HCT116 (cell line): Measurements from ENCODE around the gene GATA3. TPM values are rescaled to one million over a fixed set of nuclear protein-coding genes. Genes with fewer than 3 reads are reported as not detected.

ENCODE experiments used
- ATAC-seq: fragments of 200-7000 bp; cut with Tn5 transposase; 2 replicates; pipeline ENCODE4 v1.9.1; 2020; ENCODE audit warnings: mild to moderate bottlenecking, moderate library complexity
- BruUV-seq: library from RNA; stranded (reverse); fragments of 400-500 nt; replicated peaks from 2 replicates; lab custom pipeline; 2021; lab: Mats Ljungman, UMichigan
- CTCF ChIA-PET: fragments of 300-600 bp; sonication (Branson Sonifier 250); formaldehyde crosslinking; loops from one replicate; lab custom pipeline; 2021; ENCODE audit warnings: antibody characterized with exemption; lab: Charles Lee
- POLR2A ChIA-PET: fragments of 300-600, 350-600 bp; sonication (Branson Sonifier 250); formaldehyde crosslinking; loops from one replicate; lab custom pipeline; 2021; ENCODE audit warnings: antibody characterized with exemption; lab: Charles Lee
- RAD21 ChIA-PET, 2 experiments: fragments of 300-600 bp; sonication (Branson Sonifier 250); formaldehyde crosslinking; loops; one replicate each; lab custom pipeline; 2023; ENCODE audit warnings: low total read pairs in 2 of 2; ENCODE audit not compliant: uncharacterized antibody in 2 of 2, unreplicated experiment in 2 of 2, low non-redundant PET in 1 of 2; lab: Charles Lee
- DNase-seq: peaks from one replicate; pipeline ENCODE4 v3.0.0-alpha.2; 2010; ENCODE audit warnings: low read depth, low spot score
- H2AFZ ChIP-seq: fragments of 200-600 bp; shearing (Covaris generic), sonication (generic); 2 replicates; pipeline ENCODE4 v1.6.1; 2017; ENCODE audit warnings: low read depth, mixed run types, mixed read lengths, antibody characterized with exemption, low read length; ENCODE audit not compliant: poor library complexity, severe bottlenecking
- H3K27ac ChIP-seq: 2 replicates; pipeline ENCODE4 v1.5.1; 2012; ENCODE audit warnings: low read depth, low read length
- H3K27me3 ChIP-seq: fragments of 200-600 bp; sonication (generic); 2 replicates; pipeline ENCODE4 v1.6.1; 2016; ENCODE audit warnings: mixed run types, low read length, mixed read lengths; ENCODE audit not compliant: insufficient read depth
- H3K36me3 ChIP-seq, 2 experiments: fragments of 200-500 bp in 1 of 2; fragments of 200-600 bp in 1 of 2; sonication (Bioruptor generic) in 1 of 2; sonication (generic) in 1 of 2; 2 replicates each; pipeline versions ENCODE4 v1.5.1 to v1.6.1; 2014 to 2016; ENCODE audit warnings: low read length in 2 of 2, inconsistent platforms in 1 of 2, mixed read lengths in 1 of 2, mixed run types in 1 of 2; ENCODE audit not compliant: insufficient read depth in 2 of 2, control insufficient read depth in 1 of 2
- H3K4me1 ChIP-seq, 2 experiments: fragments of 200-600 bp in 1 of 2; sonication (generic) in 1 of 2; 2 replicates each; pipeline versions ENCODE4 v1.5.1 to v1.6.1; 2012 to 2017; ENCODE audit warnings: low read length in 2 of 2, inconsistent platforms in 1 of 2, mild to moderate bottlenecking in 1 of 2, mixed read lengths in 1 of 2, mixed run types in 1 of 2, moderate library complexity in 1 of 2; ENCODE audit not compliant: insufficient read depth in 2 of 2, control insufficient read depth in 1 of 2
- H3K4me2 ChIP-seq: fragments of 200-600 bp; sonication (generic); 2 replicates; pipeline ENCODE4 v1.6.1; 2017; ENCODE audit warnings: mixed run types, low read length, mixed read lengths
- H3K4me3 ChIP-seq, 2 experiments: fragments of 200-600 bp in 1 of 2; sonication (generic) in 1 of 2; replicated peaks in 1 of 2; 2 replicates each; pipeline ENCODE4 v1.5.1; 2011 to 2016; ENCODE audit warnings: low read length in 2 of 2, control low read depth in 1 of 2, low read depth in 1 of 2, mild to moderate bottlenecking in 1 of 2, mixed read lengths in 1 of 2, mixed run types in 1 of 2
- H3K79me2 ChIP-seq: fragments of 200-600 bp; sonication (generic); 2 replicates; pipeline ENCODE4 v1.6.1; 2017; ENCODE audit warnings: mild to moderate bottlenecking, mixed run types, low read length, moderate library complexity, mixed read lengths; ENCODE audit not compliant: insufficient read depth
- H3K9ac ChIP-seq: fragments of 200-600 bp; sonication (generic); 2 replicates; pipeline ENCODE4 v1.6.1; 2016; ENCODE audit warnings: low read length, mixed read lengths
- H3K9me2 ChIP-seq: fragments of 200-600 bp; sonication (generic), shearing (Covaris generic); 2 replicates; pipeline ENCODE4 v1.6.1; 2017; ENCODE audit warnings: mixed run types, mild to moderate bottlenecking, moderate library complexity; ENCODE audit not compliant: insufficient read depth
- H3K9me3 ChIP-seq, 2 experiments: fragments of 200-500 bp in 1 of 2; fragments of 200-600 bp in 1 of 2; sonication (Bioruptor generic) in 1 of 2; sonication (generic) in 1 of 2; 2 replicates each; pipeline ENCODE4 v1.6.1; 2014 to 2017; ENCODE audit warnings: low read length in 2 of 2, mixed read lengths in 2 of 2, inconsistent platforms in 1 of 2, low read depth in 1 of 2, mild to moderate bottlenecking in 1 of 2, mixed run types in 1 of 2, moderate library complexity in 1 of 2; ENCODE audit not compliant: control insufficient read depth in 1 of 2, insufficient read depth in 1 of 2
- H4K20me1 ChIP-seq: fragments of 200-600 bp; sonication (generic), shearing (Covaris generic); 2 replicates; pipeline ENCODE4 v1.6.1; 2017; ENCODE audit warnings: mixed run types, mild to moderate bottlenecking, moderate library complexity; ENCODE audit not compliant: insufficient read depth
- CBX3 ChIP-seq: IDR thresholded peaks from 2 replicates; pipeline ENCODE4 v1.6.1; 2012; ENCODE audit warnings: low read depth
- CEBPB ChIP-seq: IDR thresholded peaks from 2 replicates; pipeline ENCODE4 v1.6.1; 2012; ENCODE audit warnings: low read depth
- CTCF ChIP-seq, 3 experiments: fragments of 200-600 bp in 1 of 3; sonication (generic) in 1 of 3; IDR thresholded peaks in 2 of 3; conservative IDR thresholded peaks in 1 of 3; 2 replicates each; pipeline ENCODE4 v1.5.1; 2012 to 2017; ENCODE audit warnings: low read depth in 2 of 3, low read length in 2 of 3, antibody characterized with exemption in 1 of 3, borderline replicate concordance in 1 of 3, control low read depth in 1 of 3, mild to moderate bottlenecking in 1 of 3, mixed read lengths in 1 of 3, mixed run types in 1 of 3, moderate library complexity in 1 of 3; ENCODE audit not compliant: insufficient read depth in 1 of 3
- EGR1 ChIP-seq: IDR thresholded peaks from 2 replicates; pipeline ENCODE4 v1.6.1; 2012; ENCODE audit warnings: low read depth
- ELF1 ChIP-seq: IDR thresholded peaks from 2 replicates; pipeline ENCODE4 v1.6.1; 2012; ENCODE audit warnings: low read depth, borderline replicate concordance
- EZH2 ChIP-seq: fragments of 200-600 bp; sonication (generic); IDR thresholded peaks from 2 replicates; pipeline ENCODE4 v1.6.1; 2017; ENCODE audit warnings: antibody characterized with exemption, mixed run types
- EZH2phosphoT487 ChIP-seq: fragments of 200-600 bp; IDR thresholded peaks from 2 replicates; pipeline ENCODE4 v1.6.1; 2018; ENCODE audit warnings: antibody characterized with exemption, borderline replicate concordance
- FOSL1 ChIP-seq: IDR thresholded peaks from 2 replicates; pipeline ENCODE4 v1.6.1; 2012; ENCODE audit warnings: low read depth
- JUND ChIP-seq: IDR thresholded peaks from 2 replicates; pipeline ENCODE4 v1.6.1; 2012
- MAX ChIP-seq: IDR thresholded peaks from 2 replicates; pipeline ENCODE4 v1.6.1; 2012
- POLR2A ChIP-seq: IDR thresholded peaks from 2 replicates; pipeline ENCODE4 v1.7.0; 2011; ENCODE audit warnings: borderline replicate concordance; ENCODE audit not compliant: insufficient read depth, insufficient read length; ENCODE audit errors: extremely low read depth
- POLR2AphosphoS5 ChIP-seq: IDR thresholded peaks from 2 replicates; pipeline ENCODE4 v1.6.1; 2011; ENCODE audit warnings: mild to moderate bottlenecking, low read depth, low read length, moderate library complexity
- RAD21 ChIP-seq: IDR thresholded peaks from 2 replicates; pipeline ENCODE4 v1.6.1; 2012; ENCODE audit warnings: low read depth, mild to moderate bottlenecking
- REST ChIP-seq: IDR thresholded peaks from 2 replicates; pipeline ENCODE4 v1.6.1; 2012; ENCODE audit warnings: low read depth
- SIN3A ChIP-seq: IDR thresholded peaks from 2 replicates; pipeline ENCODE4 v1.6.1; 2012; ENCODE audit warnings: low read depth
- SP1 ChIP-seq: IDR thresholded peaks from 2 replicates; pipeline ENCODE4 v1.6.1; 2012; ENCODE audit warnings: low read depth
- SRF ChIP-seq: IDR thresholded peaks from 2 replicates; pipeline ENCODE4 v1.6.1; 2012; ENCODE audit warnings: low read depth
- TCF7L2 ChIP-seq: IDR thresholded peaks from 2 replicates; pipeline ENCODE4 v1.7.0; 2011; ENCODE audit warnings: borderline replicate concordance, inconsistent platforms; ENCODE audit not compliant: insufficient read depth, insufficient read length; ENCODE audit errors: extremely low read depth
- intact Hi-C: fragments of 100-400 bp; cut with micrococcal nuclease; formaldehyde crosslinking; loops from 2 replicates; pipeline ENCODE4 v1.10.0; 2022
- total RNA-seq: library from RNA; stranded (reverse); gene quantifications from one replicate; pipeline ENCODE4 v1.2.1, GENCODE V29; 2021; ENCODE audit not compliant: unreplicated experiment

Gene GATA3
- total RNA-seq, 1 experiment from 2014 or later: 2.7 TPM

GRCh38 chr10:8043569-8044306 is 10.8 kb upstream of the GATA3 start:
- Histone ChIP-seq H3K9me2 (no peaks in the 10 kb centered on the region), H3K79me2 (no peaks in the 10 kb centered on the region), H3K9me3 (no peaks in the 10 kb centered on the region), H3K9ac (no peak overlapping the region), H3K27ac (no peak overlapping the region), H3K36me3 (no peaks in the 10 kb centered on the region), H4K20me1 (no peaks in the 10 kb centered on the region), H2AFZ (no peak overlapping the region), H3K27me3 (peaks cover 65% of the 10 kb centered on the region), H3K4me3 (no peak overlapping the region), H3K4me1 (no peaks in the 10 kb centered on the region), H3K4me2 (no peak overlapping the region)
- RAD21 ChIA-PET: no interaction called here
- intact Hi-C loops: no loop called here
- POLR2A ChIA-PET: no interaction called here
- ATAC-seq (no peak), DNase-seq (no peak)
- CTCF ChIA-PET: no interaction called here
- no peak for TF ChIP-seq TCF7L2
- TF ChIP-seq FOSL1: no peak
- no peak for TF ChIP-seq CTCF (IDR thresholded peaks at IDR 0.05 in 2 of 3, conservative IDR thresholded peaks at IDR 0.05 in 1 of 3; ENCODE audit: borderline replicate concordance in 1 of 3, insufficient read depth in 1 of 3, low read depth in 2 of 3, low read length in 2 of 3)
- no peak for TF ChIP-seq POLR2A
- no peak for TF ChIP-seq CBX3
- no peak for TF ChIP-seq MAX
- TF ChIP-seq REST: no peak
- no peak for TF ChIP-seq SP1
- TF ChIP-seq EGR1: no peak
- no peak for TF ChIP-seq CEBPB
- no peak for TF ChIP-seq POLR2AphosphoS5
- TF ChIP-seq ELF1: no peak
- no peak for TF ChIP-seq JUND
- no peak for TF ChIP-seq EZH2
- TF ChIP-seq RAD21: no peak
- no peak for TF ChIP-seq EZH2phosphoT487
- no peak for TF ChIP-seq SIN3A
- TF ChIP-seq SRF: no peak
- no TSS peak for BruUV-seq
